LHCN-M2 (cell line): ENCODE results near the gene C2CD2L. TPM values are rescaled to one million over a fixed set of nuclear protein-coding genes. Genes with fewer than 3 reads are reported as not detected.
"Not testable (repeated sequence)": the region's sequence is repeated elsewhere in the genome, so short reads cannot be mapped to it uniquely, and the experiment has no call there.

Experiments
- DNase-seq: peaks from one replicate; pipeline ENCODE4 v3.0.0-alpha.2; 2012; ENCODE audit warnings: low read depth
- total RNA-seq: library from RNA; depleted of rRNA; stranded (reverse); fragments of >200 nt; gene quantifications from 2 replicates; pipeline ENCODE4 v1.2.3, GENCODE V29; 2014

The C2CD2L gene
- total RNA-seq, 1 experiment from 2014 or later = 7.6 TPM

DNA sequence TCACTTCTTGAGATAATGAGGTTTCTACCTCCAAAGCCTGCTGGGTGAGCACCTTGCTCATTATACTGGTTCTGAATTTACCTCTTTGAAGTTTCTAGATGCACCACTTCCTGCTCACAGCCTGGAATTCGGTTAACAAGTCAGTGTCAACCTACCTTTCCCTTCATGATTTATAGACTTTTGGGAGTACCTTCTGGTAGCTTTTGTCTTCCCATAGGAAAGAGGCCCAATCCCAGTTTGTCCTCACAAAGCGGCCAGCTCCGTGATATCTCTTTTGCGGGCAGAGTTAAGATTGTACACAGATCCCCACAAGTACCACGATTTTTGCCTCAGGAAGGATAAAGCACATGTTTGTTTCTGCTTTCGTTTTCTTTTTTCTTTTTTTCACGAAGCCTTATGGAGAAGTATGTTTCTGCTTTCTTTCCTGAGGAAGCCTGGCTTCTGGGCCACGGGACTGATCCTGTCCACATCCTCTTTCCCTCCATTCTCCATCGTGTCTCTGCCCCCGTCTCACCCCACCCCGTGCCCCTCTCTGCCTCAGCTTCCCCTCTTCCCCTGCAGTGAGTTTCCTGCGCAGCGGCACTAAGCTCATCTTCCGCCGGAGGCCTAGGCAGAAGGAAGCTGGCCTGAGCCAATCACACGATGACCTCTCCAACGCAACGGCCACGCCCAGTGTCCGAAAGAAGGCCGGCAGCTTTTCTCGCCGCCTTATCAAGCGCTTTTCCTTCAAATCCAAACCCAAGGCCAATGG is 8.5 kb downstream of the C2CD2L start:
- no peak for DNase-seq

DNA sequence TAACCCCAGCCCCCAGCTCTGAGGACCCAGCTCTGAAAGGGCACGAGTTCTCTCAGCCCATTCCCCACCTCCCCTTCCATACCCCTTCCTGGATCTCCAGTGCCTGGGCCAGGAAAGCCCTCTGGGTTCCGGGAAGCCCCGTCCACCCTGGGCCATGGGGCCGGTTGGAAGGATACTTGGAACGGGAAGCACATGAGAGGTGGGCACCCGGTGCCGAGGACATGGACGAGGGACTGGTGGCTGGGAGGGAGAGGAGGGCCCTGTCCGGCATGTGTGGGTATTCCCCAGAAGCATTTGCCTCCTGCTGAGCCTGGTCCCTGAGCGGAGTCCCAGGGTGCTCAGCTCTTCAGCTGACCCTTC is 9.1 kb downstream of the C2CD2L start:
- no peak for DNase-seq

DNA sequence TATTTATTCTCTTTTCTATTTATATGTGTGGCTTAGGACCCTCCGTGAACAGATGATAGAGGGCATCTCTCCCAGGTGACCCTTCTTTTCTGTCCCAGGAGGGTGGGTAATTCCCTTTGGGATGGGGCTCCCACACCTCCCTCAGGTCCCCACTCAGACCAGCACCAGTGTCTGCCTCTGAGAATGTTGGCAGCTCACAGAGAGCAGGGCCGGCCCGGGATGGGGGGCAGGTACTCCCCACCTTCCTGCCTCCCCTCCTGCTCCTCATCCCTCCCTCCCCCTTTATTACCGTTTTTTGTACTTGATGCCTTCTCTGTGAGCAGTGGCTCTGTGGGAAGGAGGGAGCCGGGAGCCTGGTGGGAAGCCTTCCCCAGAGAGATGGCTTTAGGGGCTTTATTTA is 9.5 kb downstream of the C2CD2L start:
- no peak for DNase-seq

DNA sequence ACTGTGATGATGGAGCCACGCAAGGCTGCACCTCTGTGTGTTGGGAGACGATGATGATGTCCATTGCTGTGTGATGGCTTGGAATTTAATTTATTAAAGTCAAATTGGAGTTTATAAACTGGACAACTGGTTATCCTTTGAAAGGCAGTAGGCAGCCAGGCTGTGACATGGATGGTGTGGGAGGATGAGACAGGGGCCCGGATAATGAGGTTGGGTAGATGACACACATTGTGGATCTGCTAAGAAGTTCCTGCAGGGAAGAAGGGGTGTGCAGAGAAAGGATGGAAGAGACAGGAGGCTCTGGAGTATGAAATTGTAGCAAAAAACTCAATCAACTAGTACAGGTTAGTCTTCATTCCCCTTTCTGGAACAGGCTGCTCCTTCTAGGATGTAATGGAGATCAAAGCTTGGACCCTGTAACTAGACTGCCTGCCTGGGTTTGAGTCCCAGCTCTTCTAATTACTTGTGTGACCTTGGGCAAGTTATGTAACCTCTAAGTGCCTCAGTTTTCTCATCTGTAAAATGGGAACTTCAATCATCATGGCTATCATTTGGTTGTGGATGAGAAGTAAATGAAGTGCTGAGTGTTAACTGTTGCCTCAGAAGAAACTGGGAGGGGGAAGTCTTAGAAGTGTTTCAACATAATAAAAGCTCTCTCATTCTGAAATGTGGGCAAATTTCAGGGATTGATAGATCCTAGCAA is 10.0 kb downstream of the C2CD2L start:
- DNase-seq = no peak

DNA sequence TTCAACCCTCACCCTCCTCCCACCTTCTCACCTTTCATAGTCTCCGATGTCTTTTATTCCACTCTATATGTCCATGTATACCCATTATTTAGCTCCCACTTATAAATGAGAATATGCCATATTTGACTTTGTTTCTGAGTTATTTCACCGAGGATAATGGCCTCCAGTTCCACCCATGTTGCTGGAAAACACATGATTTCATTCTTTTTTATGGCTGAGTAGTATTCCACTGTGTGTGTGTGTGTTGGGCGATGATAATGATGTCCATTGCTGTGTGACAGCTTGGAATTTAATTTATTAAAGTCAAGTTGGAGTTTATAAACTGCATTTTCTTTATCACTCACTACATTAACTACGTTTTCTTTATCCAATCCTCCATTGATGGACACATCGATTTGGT is 11.1 kb downstream of the C2CD2L start:
- no peak for DNase-seq

DNA sequence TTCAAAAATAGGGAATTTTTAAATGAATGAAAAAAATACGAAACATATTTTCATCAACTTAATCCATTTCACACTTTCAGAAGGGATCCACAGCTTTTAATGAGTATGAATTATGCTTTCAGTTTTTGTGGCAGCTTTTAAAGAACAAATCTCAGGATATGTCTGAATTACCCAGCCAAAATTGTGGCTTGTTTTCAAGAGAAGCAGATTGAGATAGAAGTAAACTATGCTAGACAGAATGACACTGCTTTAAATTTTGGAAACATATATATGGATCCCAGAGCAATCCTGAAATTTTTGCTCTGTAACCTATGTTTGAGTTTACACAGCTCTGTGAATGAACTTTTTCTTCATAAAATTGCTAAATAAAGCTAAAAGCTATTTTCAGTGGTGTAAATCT is 11.8 kb downstream of the C2CD2L start:
- DNase-seq = no peak

DNA sequence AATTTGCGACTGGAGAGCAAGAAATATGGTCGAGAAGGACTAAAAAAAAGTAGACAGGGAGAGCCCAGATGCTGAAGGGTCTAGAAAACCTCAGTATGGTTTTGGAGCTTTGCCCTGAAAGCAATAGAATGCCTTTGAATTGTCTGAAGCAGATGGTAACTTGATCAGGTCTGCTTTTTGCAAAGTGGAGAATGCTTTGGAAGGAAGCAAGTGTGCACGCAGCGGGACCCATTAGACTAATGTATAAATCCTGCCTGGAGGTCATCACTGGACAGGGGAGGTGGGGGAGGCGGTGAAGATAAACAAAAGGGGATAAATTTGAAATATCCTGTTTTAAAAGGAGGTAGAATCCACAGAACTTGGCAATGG is 13.5 kb downstream of the C2CD2L start:
- DNase-seq = peak; percentile 35

DNA sequence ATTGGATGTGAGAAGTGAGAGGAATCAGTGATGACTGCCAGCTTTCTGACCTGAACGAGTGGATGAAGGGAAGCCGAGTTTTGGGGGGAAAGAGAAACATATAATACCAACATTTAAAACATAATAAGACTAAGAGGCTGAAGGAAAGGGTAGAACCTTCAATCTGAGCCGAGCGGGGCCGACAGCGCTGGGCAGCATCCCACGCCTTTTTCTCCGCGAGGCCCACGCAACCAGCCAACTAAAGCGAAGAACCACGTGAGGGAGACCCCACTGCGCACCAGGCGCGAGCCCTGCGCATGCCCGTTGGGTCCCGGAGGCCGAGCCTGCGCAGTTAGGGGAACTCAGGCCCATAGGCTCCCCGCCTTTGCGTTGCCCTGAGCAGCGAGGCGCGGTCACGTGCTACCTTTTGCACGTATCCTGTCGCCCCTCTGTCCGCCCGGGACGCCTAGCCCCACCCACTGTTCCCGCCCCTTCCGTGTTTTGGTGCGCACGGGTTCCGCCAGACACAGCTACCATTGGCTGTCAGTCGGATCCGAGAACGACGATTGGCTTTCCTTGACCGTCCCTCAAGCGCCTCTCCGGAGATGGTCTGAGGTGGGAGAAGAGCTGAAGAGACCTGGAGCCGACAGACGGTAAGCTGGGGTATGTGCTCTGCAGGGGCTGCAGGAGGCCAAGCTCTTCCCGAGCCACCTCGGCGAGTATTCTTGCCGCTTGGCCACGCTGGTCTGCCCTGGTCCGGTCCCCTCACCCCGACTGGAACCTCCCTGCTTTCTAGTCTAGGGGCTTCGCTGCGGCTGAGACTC is 14.1 kb downstream of the C2CD2L start, which contains the start of gene HINFP:
Gene HINFP, plus strand, starts transcription at position 573 of the 803 bp plus-strand sequence. CDS start 5,365 bp downstream, outside the sequence.
- peak; percentile 98 for DNase-seq

DNA sequence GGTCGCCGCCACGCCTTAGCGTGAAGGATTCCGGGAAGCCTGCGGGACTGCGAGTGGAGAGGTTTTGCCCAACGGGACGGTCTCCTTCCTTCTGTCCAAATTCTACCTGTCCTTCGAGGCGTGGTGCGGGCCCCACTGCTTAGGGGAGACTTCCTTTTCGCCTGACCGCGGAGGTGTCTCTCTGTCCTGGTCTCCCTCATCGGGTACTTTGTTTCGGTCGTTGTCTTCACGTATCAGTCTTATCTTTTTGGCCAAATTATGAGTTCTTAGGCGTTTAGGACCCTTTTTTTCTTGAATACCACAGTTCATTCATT is 14.6 kb downstream of the C2CD2L start:
- DNase-seq = no peak

DNA sequence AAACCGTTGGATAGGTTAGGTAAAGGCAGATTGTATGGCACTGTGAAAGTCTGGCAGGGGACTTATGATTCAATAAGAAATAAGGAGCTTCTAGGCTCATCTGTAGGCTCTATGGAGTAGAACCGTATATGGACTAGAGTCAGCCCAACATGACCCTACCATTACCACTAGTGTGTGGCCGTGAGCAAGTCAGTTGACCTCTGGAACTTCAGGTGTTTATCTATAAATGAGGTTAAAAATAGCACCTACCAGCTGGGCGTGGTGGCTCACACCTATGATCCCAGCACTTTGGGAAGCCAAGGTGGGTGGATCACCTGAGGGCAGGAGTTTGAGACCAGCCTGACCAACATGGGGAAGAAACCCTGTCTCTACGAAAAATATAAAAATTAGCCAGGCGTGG is 18.7 kb downstream of the C2CD2L start:
- no peak for DNase-seq

DNA sequence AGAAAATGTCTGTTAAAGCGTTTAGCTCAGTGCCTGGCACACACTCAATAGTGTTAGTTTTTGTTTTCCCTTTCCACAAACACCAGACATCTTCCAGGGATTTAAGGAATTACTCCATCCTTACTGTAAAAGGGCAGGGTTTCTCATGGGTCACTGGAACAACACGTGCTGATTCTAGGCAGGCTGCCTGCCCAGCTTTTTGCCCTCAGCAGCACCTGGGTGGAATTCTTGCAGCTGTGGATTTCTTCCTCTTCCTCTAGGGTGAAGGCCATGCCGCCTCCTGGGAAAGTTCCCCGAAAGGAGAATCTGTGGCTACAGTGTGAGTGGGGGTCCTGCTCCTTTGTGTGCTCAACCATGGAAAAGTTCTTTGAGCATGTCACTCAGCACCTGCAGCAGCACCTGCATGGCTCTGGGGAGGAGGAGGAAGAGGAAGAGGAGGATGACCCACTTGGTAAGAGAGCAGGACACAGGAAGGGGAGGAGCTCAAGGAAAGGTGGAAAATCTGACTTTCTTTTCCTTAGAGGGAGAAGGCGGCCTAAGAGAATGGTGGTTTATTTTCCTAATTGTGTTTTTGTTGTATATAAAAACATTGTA is 19.6 kb downstream of the C2CD2L start:
- DNase-seq = no peak

DNA sequence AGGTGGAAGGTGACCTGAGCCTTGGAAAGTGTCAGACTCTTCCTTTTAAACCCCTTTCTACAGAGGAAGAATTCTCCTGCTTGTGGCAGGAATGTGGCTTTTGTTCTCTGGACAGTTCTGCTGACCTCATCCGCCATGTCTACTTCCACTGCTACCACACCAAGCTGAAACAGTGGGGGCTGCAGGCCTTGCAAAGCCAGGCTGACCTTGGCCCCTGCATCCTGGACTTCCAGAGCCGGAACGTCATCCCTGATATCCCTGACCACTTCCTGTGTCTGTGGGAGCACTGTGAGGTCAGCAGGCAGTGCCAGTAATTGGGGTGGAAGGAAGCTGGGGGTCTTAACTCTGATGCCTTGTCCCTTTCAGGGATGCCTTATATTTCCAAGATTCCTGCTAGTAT is 23.5 kb downstream of the C2CD2L start:
- no peak for DNase-seq

DNA sequence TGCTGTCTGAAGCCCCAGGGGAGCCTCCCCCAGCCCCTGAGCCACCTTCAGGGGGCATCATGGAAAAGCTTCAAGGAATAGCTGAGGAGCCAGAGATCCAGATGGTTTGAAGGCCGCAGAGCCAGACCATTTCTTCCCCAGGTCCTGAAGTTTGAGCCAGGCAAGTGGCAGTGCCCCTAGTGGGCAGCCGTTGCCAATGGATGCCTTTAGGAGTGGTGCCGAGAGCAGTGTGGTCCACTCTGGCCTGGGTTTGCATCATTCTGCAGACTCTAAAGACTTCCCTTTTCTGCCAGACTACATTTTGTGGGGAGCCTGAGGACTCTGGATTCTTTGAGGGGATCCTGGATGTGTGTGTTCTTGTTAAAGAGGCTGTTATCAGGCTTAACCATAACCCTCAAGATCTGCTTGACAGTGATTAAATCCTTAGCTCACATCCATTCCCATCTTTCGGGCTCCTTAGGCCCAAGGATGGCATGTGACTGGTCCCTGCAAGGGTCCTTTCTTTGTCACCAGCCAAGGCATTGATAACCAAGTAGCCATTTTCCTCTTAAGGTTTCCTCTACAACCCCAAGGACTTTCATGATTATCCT is 27.3 kb downstream of the C2CD2L start:
- no peak for DNase-seq

DNA sequence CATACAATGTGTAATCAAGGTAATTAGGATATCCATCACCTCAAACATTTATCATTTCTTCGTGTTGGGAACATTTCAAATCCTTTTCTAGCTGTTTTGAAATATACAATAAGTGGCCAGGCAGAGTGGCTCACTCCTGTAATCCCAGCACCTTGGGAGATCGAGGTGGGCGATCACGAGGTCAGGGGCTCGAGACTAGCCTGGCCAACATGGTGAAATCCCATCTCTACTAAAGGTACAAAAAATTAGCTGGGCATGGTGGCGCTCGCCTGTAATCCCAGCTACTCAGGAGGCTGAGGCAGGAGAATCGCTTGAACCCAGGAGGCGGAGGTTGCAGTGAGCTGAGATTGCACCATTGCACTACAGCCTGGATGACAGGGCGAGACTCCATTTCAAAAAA is 32.1 kb downstream of the C2CD2L start:
- DNase-seq = not testable (repeated sequence)

DNA sequence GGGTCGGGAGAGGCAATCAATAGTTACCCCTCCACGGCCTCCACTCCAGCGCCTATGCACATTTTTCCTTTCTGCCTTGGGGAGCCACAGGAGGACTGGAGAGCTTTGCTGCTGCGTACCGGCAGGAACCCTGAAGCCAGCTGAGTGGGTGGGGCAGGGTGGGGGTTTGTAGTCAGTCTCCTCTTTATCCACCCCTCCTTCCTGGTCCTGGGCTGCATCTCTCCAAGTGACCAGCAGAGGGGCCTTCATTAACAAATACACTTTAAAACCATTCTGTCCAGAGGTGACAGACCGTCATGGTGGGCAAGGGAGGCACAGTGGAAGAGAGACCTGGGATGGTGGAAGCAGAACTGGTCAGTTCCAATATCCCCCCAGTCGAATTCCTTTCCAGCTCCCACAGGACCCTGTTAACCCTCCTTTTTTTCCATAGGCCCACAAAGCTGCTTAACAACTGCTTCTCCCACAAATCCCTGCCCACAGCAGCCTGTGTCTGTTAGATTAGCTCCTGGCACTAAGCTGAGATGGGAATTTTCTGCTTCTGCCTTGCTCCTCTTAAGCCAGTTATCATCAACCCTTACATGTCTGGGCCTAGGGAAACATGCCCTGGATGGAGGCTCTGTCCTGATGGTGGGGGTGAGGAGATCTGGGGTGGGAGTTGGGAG is 37.8 kb downstream of the C2CD2L start:
- DNase-seq = peak; percentile 71

DNA sequence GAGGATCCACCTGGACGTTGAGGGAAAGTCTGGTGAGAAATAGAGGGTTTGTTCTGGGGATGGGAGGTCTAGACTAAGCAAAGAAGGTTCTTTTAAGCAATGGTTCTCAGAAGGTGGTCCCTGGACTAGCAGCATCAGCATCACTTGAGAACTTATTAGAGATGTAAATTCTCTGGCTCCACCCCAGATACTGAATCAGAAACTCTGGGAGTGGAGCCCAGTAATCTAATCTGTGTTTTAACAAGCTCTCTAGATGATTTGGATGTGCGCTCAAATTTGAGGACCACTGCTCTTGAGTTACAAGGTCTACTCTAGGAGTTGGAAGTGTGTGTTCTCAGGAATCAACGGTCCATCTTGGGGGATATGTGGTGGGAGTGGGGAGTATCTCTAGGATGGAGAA is 38.4 kb downstream of the C2CD2L start:
- DNase-seq = no peak

DNA sequence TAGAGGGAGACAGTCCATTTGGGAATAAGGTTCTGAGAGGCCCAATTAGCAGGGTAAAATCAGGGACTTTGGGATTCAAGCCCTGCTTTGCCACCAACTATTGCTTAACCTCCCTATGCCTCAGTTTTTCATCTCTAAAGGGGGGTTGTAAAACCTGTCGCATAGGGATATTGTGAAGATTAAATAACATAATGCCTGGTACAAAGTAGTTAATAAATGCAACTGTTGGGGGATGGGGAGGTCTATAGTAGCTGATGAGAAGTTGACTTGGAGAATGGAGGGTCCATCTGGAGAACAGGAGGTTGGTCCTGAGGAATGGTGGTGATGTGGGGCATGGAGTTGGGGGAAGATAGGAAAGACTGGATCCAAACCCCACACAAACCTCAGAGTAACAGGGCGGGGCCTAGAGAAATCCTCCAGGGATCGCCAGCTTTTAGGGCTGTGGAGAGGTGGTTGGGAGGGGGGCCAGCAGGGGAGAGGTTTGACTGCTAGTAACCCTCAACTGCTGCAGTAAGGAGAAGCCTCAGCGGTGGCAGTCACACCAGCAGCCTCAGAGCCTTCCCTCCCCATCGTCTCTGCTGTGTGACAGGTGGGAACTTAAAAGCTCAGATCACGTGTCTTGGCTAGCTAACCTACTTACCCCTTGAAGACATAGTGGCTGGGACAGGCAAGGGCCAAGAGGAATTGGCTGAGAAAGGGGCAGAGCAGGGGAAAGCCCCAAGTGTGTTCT is 40.6 kb downstream of the C2CD2L start:
- DNase-seq = no peak

DNA sequence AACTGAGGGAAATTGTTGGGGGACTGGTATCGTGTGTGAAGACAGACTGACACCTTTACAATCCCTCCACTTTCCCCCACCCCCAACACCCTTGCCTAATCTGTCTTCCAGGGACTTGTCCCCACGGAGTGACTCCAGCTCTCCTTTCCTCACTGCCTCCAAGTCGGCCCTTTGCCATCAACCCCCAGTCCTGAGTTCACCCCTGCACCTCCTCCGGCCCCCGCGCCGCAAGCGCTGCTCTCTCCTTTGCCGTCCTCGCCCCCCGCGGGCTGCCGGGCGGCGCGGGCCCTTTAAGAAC is 41.5 kb downstream of the C2CD2L start:
- no peak for DNase-seq

DNA sequence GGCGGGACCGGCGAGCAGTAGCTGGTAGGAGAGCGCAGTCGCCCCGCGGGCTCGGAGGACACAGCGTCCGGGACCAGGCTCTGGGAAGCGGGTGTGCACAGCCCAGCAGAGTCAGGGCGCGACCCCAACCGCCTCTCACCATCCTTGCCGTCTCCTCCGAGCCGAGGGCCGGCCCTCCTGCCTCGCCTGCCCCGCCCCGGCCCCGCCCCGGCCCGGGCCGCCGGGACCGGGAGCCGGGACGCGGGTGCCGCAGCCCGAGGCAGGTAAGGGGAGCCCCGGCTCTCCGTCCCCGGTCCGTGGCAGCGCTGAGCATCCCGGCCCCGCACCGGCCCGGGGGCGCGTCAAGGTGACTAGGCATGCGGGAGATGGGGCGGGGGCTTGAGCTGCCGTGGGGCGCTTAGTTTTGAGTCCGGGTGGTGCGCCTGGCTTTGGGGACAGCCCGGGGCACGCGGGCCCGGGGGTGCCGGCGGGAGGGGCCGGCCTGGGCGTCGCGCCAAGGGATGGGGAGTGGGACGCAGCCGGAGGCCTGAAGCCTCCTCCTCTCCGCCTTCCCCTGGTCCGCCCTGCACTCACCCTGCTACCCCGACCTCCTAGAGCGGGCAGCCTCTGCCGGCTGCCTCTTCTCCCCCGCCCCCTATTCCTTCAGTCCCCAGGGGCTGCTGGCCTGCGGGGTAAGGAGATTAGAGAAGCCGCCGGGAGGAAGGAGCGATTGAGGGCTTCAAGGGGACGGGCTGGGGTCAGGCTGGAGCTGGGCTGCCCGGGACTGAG is 42.1 kb downstream of the C2CD2L start, which contains the start of gene ABCG4:
Gene ABCG4, plus strand, starts transcription at position 35 of the 768 bp plus-strand sequence. CDS start 914 bp downstream, outside the sequence.
- DNase-seq = no peak

DNA sequence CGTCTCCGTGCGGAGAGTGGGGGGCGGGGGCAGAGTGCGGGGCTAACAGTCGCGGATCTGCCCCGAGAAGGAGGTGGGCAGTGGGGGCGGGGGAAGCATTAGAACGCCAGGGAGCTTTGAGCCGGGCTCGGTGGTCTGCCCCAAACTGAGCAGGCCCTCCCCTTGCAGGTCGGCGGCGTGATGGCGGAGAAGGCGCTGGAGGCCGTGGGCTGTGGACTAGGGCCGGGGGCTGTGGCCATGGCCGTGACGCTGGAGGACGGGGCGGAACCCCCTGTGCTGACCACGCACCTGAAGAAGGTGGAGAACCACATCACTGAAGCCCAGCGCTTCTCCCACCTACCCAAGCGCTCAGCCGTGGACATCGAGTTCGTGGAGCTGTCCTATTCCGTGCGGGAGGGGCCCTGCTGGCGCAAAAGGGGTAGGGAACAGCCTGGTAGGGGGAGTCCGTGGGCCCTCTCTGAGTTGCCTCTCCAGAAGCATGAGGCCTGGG is 42.7 kb downstream of the C2CD2L start:
- DNase-seq = no peak
